Measurements from ENCODE around the gene INPP5D.

INPP5D gene

GRCh38 chr2:233211548-233211895 lies 151.4 kb downstream of the INPP5D start:
- TF ChIP-seq, protein P1, sequence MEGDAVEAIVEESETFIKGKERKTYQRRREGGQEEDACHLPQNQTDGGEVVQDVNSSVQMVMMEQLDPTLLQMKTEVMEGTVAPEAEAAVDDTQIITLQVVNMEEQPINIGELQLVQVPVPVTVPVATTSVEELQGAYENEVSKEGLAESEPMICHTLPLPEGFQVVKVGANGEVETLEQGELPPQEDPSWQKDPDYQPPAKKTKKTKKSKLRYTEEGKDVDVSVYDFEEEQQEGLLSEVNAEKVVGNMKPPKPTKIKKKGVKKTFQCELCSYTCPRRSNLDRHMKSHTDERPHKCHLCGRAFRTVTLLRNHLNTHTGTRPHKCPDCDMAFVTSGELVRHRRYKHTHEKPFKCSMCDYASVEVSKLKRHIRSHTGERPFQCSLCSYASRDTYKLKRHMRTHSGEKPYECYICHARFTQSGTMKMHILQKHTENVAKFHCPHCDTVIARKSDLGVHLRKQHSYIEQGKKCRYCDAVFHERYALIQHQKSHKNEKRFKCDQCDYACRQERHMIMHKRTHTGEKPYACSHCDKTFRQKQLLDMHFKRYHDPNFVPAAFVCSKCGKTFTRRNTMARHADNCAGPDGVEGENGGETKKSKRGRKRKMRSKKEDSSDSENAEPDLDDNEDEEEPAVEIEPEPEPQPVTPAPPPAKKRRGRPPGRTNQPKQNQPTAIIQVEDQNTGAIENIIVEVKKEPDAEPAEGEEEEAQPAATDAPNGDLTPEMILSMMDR (IDR thresholded peaks at IDR 0.05; ENCODE audit: low read depth, low read length) = no peak
- DNase-seq (ENCODE audit: extremely low read depth, low read depth) = no peak

DNA sequence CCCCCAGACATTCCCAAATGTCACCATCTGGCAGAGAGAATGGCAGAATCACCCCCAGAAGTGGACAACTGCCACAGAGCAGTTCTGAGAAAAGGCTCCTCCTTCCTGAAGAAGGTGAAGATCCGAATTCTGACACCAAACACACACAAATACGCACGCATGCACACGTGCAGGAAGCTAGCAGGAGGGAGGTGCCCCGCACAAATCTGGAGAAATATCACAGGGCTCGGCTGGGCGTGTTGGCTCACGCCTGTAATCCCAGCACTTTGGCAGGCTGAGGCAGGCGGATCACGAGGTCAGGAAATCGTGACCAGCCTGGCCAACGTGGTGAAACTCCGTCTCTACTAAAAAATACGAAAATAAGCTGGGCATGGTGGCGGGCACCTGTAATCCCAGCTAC lies 152.9 kb downstream of the INPP5D start:
- no peak for DNase-seq (ENCODE audit: extremely low read depth, low read depth)
- TF ChIP-seq, protein P1 (IDR thresholded peaks at IDR 0.05; ENCODE audit: low read depth, low read length) = no peak

DNA sequence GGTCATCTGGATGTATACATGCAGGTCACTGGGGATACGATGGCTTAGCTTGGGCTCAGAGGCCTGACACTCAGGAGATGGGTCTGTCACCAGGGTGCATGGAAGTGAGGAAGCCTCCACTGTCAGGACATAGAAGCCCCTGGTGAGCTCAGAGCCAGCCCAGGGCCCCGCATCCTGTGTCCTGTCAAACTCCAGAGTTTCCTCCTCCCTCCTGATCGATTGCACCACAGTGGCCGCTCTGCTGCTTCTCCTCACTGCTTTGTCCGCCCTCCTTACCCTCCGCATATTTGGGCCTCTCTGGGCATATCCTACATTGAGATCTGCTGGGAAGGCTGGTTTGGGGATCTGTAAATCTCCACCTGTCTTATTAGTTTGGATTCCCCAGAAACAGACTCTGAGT lies 153.8 kb downstream of the INPP5D start:
- no peak for DNase-seq (ENCODE audit: extremely low read depth, low read depth)
- TF ChIP-seq, protein P1 (IDR thresholded peaks at IDR 0.05; ENCODE audit: low read depth, low read length) = no peak

- no peak for DNase-seq (ENCODE audit: extremely low read depth, low read depth)
- TF ChIP-seq, protein P1 (IDR thresholded peaks at IDR 0.05; ENCODE audit: low read depth, low read length) = no peak
Observed at GRCh38 chr2:233217892-233218377, 157.8 kb downstream of the INPP5D start.

DNA sequence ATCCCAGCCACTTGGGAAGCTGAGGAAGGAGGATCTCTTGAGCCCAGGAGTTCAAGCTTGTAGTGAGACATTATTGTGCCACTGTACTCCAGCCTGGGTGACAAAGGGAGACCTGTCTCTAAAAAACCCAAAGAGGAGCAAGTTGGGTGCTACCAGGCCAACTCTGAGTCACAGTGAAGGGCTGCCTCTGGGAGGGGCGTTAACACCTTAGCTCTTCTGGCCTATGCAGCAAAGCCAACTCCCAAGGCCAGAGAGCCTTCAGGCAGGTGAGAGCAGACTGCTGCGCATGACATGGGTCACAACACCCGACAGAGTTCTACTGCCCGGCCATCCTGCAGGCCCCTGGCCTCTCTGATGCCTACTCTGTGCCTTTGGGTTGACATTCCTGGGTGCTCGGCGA lies 158.7 kb downstream of the INPP5D start:
- DNase-seq (ENCODE audit: extremely low read depth, low read depth) = no peak
- TF ChIP-seq, protein P1 (IDR thresholded peaks at IDR 0.05; ENCODE audit: low read depth, low read length) = no peak

DNA sequence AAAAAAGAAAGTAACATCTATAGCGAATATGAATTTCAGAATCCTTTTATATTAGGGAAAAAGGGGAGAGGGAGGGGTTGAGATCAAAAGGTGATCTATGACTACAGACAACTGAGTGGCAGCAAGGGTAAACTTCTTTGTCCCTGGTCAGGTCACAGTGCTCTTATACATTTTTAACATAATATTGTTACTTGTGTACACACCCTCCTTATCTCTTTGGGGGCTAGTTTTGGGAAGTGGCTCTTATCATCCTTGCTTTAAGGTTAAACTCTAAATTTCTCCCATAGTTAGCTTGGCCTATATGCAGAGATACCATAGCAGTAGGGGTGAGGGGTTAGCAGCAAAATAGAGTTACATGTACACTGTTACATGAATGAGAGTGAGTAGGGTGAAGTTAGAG lies 159.7 kb downstream of the INPP5D start:
- DNase-seq (ENCODE audit: extremely low read depth, low read depth) = no peak

GRCh38 chr2:233221378-233222063 lies 161.4 kb downstream of the INPP5D start:
- TF ChIP-seq, protein P1 (IDR thresholded peaks at IDR 0.05; ENCODE audit: low read depth, low read length) = no peak
- no peak for DNase-seq (ENCODE audit: extremely low read depth, low read depth)

More for the DNA sequence above, 159.7 kb downstream of the INPP5D start:
- TF ChIP-seq, protein P1 (IDR thresholded peaks at IDR 0.05; ENCODE audit: low read depth, low read length) = no peak
